A673 (cell line): ENCODE data around the gene FHL2. TPM values are rescaled to one million over a fixed set of nuclear protein-coding genes. Genes with fewer than 3 reads are reported as not detected.

ENCODE experiments used
- BruUV-seq: library from RNA; stranded (reverse); fragments of 400-500 nt; replicated peaks from 2 replicates; lab custom pipeline; 2021; lab: Mats Ljungman, UMichigan
- CTCF ChIA-PET: fragments of 300-600 bp; sonication (Branson Sonifier 250); formaldehyde crosslinking; loops from one replicate; lab custom pipeline; 2022; ENCODE audit warnings: antibody characterized with exemption; lab: Charles Lee
- POLR2A ChIA-PET: fragments of 300-600 bp; sonication (Branson Sonifier 250); formaldehyde crosslinking; loops from one replicate; lab custom pipeline; 2022; ENCODE audit warnings: antibody characterized with exemption; ENCODE audit not compliant: low non-redundant PET; lab: Charles Lee
- DNase-seq: peaks from one replicate; pipeline ENCODE4 v3.0.0-alpha.2; 2015; ENCODE audit warnings: low spot score
- H3K27ac ChIP-seq: fragments of 200-600 bp; sonication (generic); 2 replicates; pipeline ENCODE4 v1.5.1; 2016; ENCODE audit warnings: mixed run types, low read depth, mild to moderate bottlenecking, mixed read lengths, antibody characterized with exemption, low read length; ENCODE audit not compliant: poor library complexity, severe bottlenecking
- H3K27me3 ChIP-seq: fragments of 200-600 bp; sonication (generic); replicated peaks from 2 replicates; pipeline ENCODE4 v1.6.1; 2017; ENCODE audit warnings: mixed run types, low read depth, mild to moderate bottlenecking, mixed read lengths, antibody characterized with exemption, low read length; ENCODE audit not compliant: insufficient read depth, poor library complexity
- H3K36me3 ChIP-seq: fragments of 200-600 bp; sonication (generic); 2 replicates; pipeline ENCODE4 v1.6.1; 2016; ENCODE audit warnings: mixed run types, mild to moderate bottlenecking, mixed read lengths, antibody characterized with exemption, low read length; ENCODE audit not compliant: insufficient read depth, poor library complexity, severe bottlenecking
- H3K4me1 ChIP-seq: fragments of 200-600 bp; sonication (generic); 2 replicates; pipeline ENCODE4 v1.6.1; 2017; ENCODE audit warnings: mixed run types, mild to moderate bottlenecking, mixed read lengths, antibody characterized with exemption, low read length; ENCODE audit not compliant: insufficient read depth, poor library complexity, severe bottlenecking
- H3K4me3 ChIP-seq: fragments of 200-600 bp; sonication (generic); 2 replicates; pipeline ENCODE4 v1.5.1; 2016; ENCODE audit warnings: low read depth, mixed run types, mild to moderate bottlenecking, mixed read lengths, low read length; ENCODE audit not compliant: poor library complexity, severe bottlenecking
- H3K9me3 ChIP-seq: fragments of 200-600 bp; sonication (generic); 2 replicates; pipeline ENCODE4 v1.6.1; 2016; ENCODE audit warnings: mixed run types, low read depth, mild to moderate bottlenecking, mixed read lengths, antibody characterized with exemption, low read length; ENCODE audit not compliant: poor library complexity, severe bottlenecking
- EZH2 ChIP-seq: fragments of 200-600 bp; sonication (generic); IDR thresholded peaks from 2 replicates; pipeline ENCODE4 v1.6.1; 2017; ENCODE audit warnings: borderline replicate concordance, low read depth, mild to moderate bottlenecking, mixed read lengths, antibody characterized with exemption, low read length; ENCODE audit not compliant: poor library complexity, severe bottlenecking
- intact Hi-C: fragments of 100-400 bp; cut with micrococcal nuclease; formaldehyde crosslinking; loops from one replicate; pipeline ENCODE4 v1.10.0; 2022; ENCODE audit not compliant: unreplicated experiment
- total RNA-seq: library from RNA; stranded (reverse); gene quantifications from 2 replicates; pipeline ENCODE4 v1.2.3, GENCODE V29; 2021
- TF ChIP-seq, protein P1 (sequence below): fragments of 300-800, 200-600 bp; sonication (generic); conservative IDR thresholded peaks from 2 replicates; pipeline ENCODE4 v1.5.1; 2017; ENCODE audit warnings: low read depth, mild to moderate bottlenecking, antibody characterized with exemption, low read length, moderate library complexity, mixed read lengths

Gene FHL2
- total RNA-seq, 1 experiment from 2014 or later = 4.7 TPM

DNA sequence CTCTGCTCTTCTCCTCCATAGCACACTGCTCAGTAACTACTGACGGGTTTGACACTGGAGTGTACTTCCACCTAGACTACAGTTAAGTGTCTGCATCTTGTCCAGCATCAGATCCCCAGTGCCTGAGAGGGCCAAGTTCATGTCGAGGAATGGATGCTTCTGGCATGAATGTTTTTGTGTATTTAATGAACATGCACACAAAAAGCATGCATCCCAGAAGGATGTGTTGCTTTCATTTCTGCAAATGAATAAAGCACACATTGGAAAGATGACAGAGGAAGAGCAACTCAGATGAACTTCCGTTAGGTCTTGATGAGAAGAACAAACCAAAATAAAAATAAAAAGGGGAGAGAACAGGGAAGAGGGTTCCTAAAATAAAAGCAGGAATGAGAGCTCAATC, 33.6 kb downstream of the FHL2 start:
- intact Hi-C loops = loop anchor here (10.0 kb wide), 1 partner anchor 720 kb away; no protein-coding TSS in a partner anchor
- CTCF ChIA-PET = no interaction called here
- no peaks in the 10 kb centered on the region for H3K9me3 ChIP-seq
- DNase-seq = no peak
- BruUV-seq = no TSS peak
- H3K36me3 ChIP-seq = peaks cover 6% of the 10 kb centered on the region
- TF ChIP-seq, protein P1, sequence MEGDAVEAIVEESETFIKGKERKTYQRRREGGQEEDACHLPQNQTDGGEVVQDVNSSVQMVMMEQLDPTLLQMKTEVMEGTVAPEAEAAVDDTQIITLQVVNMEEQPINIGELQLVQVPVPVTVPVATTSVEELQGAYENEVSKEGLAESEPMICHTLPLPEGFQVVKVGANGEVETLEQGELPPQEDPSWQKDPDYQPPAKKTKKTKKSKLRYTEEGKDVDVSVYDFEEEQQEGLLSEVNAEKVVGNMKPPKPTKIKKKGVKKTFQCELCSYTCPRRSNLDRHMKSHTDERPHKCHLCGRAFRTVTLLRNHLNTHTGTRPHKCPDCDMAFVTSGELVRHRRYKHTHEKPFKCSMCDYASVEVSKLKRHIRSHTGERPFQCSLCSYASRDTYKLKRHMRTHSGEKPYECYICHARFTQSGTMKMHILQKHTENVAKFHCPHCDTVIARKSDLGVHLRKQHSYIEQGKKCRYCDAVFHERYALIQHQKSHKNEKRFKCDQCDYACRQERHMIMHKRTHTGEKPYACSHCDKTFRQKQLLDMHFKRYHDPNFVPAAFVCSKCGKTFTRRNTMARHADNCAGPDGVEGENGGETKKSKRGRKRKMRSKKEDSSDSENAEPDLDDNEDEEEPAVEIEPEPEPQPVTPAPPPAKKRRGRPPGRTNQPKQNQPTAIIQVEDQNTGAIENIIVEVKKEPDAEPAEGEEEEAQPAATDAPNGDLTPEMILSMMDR = no peak
- TF ChIP-seq EZH2 = no peak
- H3K27ac ChIP-seq = no peak overlapping the region
- no peaks in the 10 kb centered on the region for H3K27me3 ChIP-seq
- no peak overlapping the region for H3K4me3 ChIP-seq
- no peaks in the 10 kb centered on the region for H3K4me1 ChIP-seq
- POLR2A ChIA-PET = no interaction called here

DNA sequence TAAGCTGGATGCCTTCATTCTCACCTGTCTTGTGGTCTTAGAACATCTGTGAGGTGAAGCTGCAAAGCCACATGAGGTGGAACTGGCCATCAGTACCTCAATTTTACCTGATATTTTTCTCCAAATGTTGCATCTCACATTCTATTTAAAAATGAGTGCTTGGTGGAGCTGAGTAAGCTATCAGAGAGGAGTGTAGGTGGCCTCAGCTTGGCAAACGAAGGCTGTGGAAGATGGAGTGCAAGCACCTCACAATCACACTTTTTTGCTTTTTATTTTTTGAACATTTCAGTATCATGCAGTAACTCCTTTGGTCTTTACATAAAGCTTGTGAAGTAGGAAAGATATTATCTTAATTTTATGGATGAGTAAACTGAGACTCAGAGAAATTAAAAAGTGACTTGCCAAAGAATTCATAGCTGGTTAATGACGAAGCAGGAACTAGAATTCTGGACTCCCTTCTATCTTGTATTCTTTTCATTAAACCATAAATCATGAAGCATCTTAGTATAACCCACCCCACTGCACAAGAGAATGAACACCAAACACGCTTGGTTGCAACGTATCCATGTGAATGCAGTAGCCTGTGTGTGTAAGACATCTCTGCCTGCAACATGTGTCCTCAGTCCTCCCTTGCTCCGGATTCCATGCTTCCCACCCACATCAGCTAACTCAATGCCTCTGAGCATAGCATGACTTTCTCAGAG, 34.3 kb downstream of the FHL2 start:
- no TSS peak for BruUV-seq
- H3K36me3 ChIP-seq = peaks cover 6% of the 10 kb centered on the region
- no peak for TF ChIP-seq EZH2
- TF ChIP-seq, protein P1 = no peak
- DNase-seq = no peak
- H3K4me3 ChIP-seq = no peak overlapping the region
- H3K27me3 ChIP-seq = no peaks in the 10 kb centered on the region
- no peak overlapping the region for H3K27ac ChIP-seq
- POLR2A ChIA-PET = no interaction called here
- intact Hi-C loops = loop anchor here (10.0 kb wide), 1 partner anchor 720 kb away; no protein-coding TSS in a partner anchor
- CTCF ChIA-PET = no interaction called here
- no peaks in the 10 kb centered on the region for H3K4me1 ChIP-seq
- no peaks in the 10 kb centered on the region for H3K9me3 ChIP-seq

DNA sequence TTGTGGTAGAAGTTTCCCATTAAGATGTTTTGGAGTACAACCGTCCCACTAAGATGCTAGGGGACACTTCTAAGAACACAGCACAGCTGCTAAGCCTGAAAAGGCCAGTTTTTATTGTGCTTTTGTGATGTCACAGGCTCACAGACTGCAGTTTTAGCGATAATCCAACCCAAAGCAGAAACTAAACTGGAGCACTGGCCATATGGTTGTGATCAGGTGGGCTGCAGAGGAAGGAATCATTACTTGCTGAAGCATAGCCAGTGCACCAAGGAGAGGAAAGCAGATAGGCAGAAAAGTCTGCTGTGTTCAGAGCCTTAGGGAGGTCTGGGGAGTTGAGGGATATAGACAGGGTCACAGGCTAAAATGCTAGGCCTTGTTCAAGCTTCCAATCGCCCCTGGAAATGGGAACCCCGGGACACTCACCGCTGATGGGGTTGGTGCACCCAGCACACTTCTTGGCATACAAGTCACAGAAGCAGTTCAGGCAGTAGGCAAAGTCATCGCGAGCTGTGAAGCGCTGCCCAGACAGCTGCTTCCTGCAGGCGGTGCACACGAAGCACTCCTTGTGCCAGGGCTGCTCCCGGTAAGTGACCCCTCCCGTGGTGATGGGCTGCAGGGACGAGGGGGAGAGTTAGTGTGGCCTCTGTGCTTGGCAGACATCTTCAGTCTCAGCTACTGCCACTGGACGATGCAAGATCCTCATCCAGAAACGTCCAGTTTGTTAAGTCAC, 35.8 kb downstream of the FHL2 start:
- no peaks in the 10 kb centered on the region for H3K9me3 ChIP-seq
- no peak overlapping the region for H3K4me3 ChIP-seq
- no peaks in the 10 kb centered on the region for H3K27me3 ChIP-seq
- ChIA-PET POLR2A (no interaction called here), CTCF (no interaction called here)
- intact Hi-C loops = loop anchor here (10.0 kb wide), 1 partner anchor 722 kb away; no protein-coding TSS in a partner anchor
- H3K36me3 ChIP-seq = peaks cover 9% of the 10 kb centered on the region
- BruUV-seq = no TSS peak
- H3K27ac ChIP-seq = no peak overlapping the region
- no peak for TF ChIP-seq EZH2
- TF ChIP-seq, protein P1 = no peak
- no peak for DNase-seq
- no peaks in the 10 kb centered on the region for H3K4me1 ChIP-seq
